HL-60 (cell line): ENCODE measurements around the gene LIPK.

Source experiments
- DNase-seq, 2 experiments: peaks; one replicate each; pipeline ENCODE4 v3.0.0-alpha.2; 2010 to 2020; ENCODE audit warnings: low read depth in 1 of 2, low spot score in 1 of 2
- H3K27ac ChIP-seq: fragments of 250-450 bp; sonication (Bioruptor Pico); replicated peaks from 2 replicates; pipeline ENCODE4 v1.5.1; 2020; ENCODE audit warnings: mild to moderate bottlenecking, moderate library complexity
- H3K27me3 ChIP-seq: fragments of 250-450 bp; sonication (Bioruptor Pico); 2 replicates; pipeline ENCODE4 v1.5.1; 2021; ENCODE audit warnings: mild to moderate bottlenecking, moderate library complexity; ENCODE audit not compliant: insufficient read depth, poor library complexity, severe bottlenecking
- H3K4me3 ChIP-seq: replicated peaks from 2 replicates; pipeline ENCODE4 v1.5.1; 2011; ENCODE audit warnings: mild to moderate bottlenecking, control low read depth, low read length; ENCODE audit not compliant: insufficient read depth
- GABPA ChIP-seq: IDR thresholded peaks from 2 replicates; pipeline ENCODE4 v1.6.1; 2012; ENCODE audit warnings: low read depth
- POLR2AphosphoS5 ChIP-seq: IDR thresholded peaks from 2 replicates; pipeline ENCODE4 v1.6.1; 2012; ENCODE audit warnings: low read depth
- SPI1 ChIP-seq: IDR thresholded peaks from 2 replicates; pipeline ENCODE4 v1.6.1; 2012; ENCODE audit warnings: low read depth, mild to moderate bottlenecking, borderline replicate concordance
- TF ChIP-seq, protein P1 (sequence below): IDR thresholded peaks from 2 replicates; pipeline ENCODE4 v1.6.1; 2012; ENCODE audit warnings: low read depth; ENCODE audit not compliant: insufficient replicate concordance
- TF ChIP-seq, protein P2 (sequence below): IDR thresholded peaks from one replicate; pipeline ENCODE4 v1.5.1; 2011; ENCODE audit warnings: low read length, control low read depth, inconsistent platforms; ENCODE audit not compliant: insufficient read depth

LIPK gene

DNA sequence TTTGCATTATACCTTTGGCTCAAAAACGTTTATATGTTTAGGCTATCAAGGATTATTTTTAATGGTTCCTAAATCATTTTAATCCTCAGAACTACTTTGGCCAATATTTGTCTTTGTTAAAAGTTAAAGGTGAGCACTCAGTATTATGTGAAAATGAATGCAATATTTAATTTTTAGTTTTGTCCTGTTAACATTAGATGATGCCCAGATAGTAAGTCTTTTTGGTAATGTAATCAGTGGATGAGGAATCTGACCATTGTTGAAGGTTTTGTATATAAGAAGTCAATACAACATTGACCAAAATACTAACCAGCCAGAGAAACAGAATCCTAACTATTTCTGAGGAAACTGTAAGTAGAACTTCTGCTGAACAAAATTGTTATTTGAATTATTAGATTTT, 41.9 kb upstream of the LIPK start, which contains the start of gene LIPF:
TSS of gene LIPF (plus strand) at position 301 of the 400 bp plus-strand sequence. CDS start 2,856 bp downstream, outside the sequence.
- no peaks in the 10 kb centered on the region for H3K27me3 ChIP-seq
- TF ChIP-seq POLR2AphosphoS5, result no peak
- no peak for TF ChIP-seq GABPA
- no peak for TF ChIP-seq SPI1
- TF ChIP-seq, protein P1, sequence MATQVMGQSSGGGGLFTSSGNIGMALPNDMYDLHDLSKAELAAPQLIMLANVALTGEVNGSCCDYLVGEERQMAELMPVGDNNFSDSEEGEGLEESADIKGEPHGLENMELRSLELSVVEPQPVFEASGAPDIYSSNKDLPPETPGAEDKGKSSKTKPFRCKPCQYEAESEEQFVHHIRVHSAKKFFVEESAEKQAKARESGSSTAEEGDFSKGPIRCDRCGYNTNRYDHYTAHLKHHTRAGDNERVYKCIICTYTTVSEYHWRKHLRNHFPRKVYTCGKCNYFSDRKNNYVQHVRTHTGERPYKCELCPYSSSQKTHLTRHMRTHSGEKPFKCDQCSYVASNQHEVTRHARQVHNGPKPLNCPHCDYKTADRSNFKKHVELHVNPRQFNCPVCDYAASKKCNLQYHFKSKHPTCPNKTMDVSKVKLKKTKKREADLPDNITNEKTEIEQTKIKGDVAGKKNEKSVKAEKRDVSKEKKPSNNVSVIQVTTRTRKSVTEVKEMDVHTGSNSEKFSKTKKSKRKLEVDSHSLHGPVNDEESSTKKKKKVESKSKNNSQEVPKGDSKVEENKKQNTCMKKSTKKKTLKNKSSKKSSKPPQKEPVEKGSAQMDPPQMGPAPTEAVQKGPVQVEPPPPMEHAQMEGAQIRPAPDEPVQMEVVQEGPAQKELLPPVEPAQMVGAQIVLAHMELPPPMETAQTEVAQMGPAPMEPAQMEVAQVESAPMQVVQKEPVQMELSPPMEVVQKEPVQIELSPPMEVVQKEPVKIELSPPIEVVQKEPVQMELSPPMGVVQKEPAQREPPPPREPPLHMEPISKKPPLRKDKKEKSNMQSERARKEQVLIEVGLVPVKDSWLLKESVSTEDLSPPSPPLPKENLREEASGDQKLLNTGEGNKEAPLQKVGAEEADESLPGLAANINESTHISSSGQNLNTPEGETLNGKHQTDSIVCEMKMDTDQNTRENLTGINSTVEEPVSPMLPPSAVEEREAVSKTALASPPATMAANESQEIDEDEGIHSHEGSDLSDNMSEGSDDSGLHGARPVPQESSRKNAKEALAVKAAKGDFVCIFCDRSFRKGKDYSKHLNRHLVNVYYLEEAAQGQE, result no peak
- TF ChIP-seq, protein P2, sequence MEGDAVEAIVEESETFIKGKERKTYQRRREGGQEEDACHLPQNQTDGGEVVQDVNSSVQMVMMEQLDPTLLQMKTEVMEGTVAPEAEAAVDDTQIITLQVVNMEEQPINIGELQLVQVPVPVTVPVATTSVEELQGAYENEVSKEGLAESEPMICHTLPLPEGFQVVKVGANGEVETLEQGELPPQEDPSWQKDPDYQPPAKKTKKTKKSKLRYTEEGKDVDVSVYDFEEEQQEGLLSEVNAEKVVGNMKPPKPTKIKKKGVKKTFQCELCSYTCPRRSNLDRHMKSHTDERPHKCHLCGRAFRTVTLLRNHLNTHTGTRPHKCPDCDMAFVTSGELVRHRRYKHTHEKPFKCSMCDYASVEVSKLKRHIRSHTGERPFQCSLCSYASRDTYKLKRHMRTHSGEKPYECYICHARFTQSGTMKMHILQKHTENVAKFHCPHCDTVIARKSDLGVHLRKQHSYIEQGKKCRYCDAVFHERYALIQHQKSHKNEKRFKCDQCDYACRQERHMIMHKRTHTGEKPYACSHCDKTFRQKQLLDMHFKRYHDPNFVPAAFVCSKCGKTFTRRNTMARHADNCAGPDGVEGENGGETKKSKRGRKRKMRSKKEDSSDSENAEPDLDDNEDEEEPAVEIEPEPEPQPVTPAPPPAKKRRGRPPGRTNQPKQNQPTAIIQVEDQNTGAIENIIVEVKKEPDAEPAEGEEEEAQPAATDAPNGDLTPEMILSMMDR, result no peak
- DNase-seq, result no peak
- H3K27ac ChIP-seq, result no peak within 1 kb of the TSS
- no peak within 1 kb of the TSS for H3K4me3 ChIP-seq

DNA sequence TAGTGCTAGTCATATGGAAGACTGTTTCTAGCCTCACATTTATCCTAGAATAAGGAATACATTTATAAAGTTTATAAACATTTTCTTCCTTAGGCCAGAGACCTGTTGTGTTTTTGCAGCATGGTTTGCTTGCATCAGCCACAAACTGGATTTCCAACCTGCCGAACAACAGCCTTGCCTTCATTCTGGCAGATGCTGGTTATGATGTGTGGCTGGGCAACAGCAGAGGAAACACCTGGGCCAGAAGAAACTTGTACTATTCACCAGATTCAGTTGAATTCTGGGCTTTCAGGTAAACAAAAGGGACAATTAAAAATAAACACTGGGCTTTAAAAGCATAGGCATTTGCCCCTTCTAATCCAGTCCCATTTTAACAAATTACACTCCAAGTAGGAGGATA, 37.6 kb upstream of the LIPK start:
- Histone ChIP-seq H3K27me3 (no peaks in the 10 kb centered on the region), H3K4me3 (no peak overlapping the region), H3K27ac (no peak overlapping the region)
- TF ChIP-seq GABPA (no peak), POLR2AphosphoS5 (no peak), SPI1 (no peak)
- TF ChIP-seq, protein P1, result no peak
- TF ChIP-seq, protein P2, result no peak
- DNase-seq, result no peak

DNA sequence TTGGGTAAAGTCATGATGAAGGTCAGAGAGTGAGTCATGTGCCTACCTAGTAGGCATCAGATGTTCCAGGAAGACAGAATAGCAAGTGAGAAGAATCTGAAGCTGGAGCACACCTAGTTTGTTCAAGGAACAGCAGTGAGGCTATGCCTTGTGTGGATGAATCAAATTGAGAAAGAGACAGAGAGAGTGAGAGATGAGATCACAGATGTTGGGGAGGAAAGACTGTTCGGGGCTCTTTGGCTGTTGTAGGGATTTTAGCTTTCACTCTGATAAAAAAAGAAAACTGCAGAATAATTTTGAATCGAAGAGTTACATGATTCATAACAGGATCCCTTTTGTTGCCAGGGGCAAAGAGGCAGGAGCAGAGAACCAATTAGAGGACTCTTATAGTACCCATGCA, 35.6 kb upstream of the LIPK start:
- DNase-seq, result no peak
- TF ChIP-seq, protein P1, result no peak
- TF ChIP-seq, protein P2, result no peak
- TF ChIP-seq POLR2AphosphoS5 (no peak), GABPA (no peak), SPI1 (no peak)
- no peaks in the 10 kb centered on the region for H3K27me3 ChIP-seq
- H3K27ac ChIP-seq, result no peak overlapping the region
- H3K4me3 ChIP-seq, result no peak overlapping the region
